Hypothalamus (tissue), 51 donors: ENCODE measurements around the gene C16orf89.

ENCODE experiments used
- DNase-seq, 51 donors: peaks; one replicate each; lab custom pipeline; 2025; lab: John Stamatoyannopoulos, UW

The C16orf89 gene

GRCh38 chr16:5010576-5011329 is 55.0 kb downstream of the C16orf89 start:
- no peak for DNase-seq

DNA sequence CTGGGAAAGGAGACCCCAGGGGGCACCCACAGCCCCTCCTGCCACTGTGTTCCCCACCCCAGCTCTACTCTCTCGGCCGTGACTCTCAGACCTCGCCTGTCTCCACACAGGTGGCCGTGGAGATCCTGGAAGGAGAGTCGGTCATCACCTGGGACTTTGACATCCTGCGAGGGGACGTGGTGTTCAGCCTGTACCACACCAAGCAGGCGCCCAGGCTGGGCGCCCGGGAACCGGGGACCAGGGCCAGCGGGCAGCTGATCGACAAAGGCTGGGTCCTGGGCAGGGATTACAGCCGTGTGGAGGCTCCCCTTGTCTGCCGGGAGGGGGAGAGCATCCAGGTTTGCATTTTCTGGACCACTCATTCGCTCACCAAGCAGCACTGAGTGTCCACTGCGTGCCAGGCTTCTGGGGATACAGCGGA is 57.4 kb downstream of the C16orf89 start:
- no peak for DNase-seq

DNA sequence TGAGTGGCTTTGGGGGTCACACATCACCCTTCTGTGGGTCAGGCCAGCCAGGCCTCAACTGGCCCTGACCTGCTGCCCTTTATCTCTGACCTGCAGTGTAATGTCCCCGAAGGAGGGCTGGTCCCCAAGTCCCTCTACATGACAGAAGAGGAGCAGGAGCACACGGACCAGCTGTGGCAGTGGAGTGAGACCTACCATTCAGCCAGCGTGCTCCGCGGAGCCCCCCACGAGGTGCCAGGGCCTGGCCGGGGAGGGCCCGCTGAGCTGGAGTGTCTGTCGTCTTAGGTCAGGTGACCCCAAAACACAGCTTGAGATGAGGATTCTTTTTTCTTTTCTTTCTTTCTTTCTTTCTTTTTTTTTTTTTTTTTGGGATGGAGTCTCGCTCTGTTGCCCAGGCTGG is 58.5 kb downstream of the C16orf89 start:
- no peak for DNase-seq

GRCh38 chr16:5006348-5007193 is 59.2 kb downstream of the C16orf89 start:
- peak in 1 of 51 donors; percentile 52 for DNase-seq

- DNase-seq, result no peak
Measured at GRCh38 chr16:5005916-5006315, 59.8 kb downstream of the C16orf89 start.

DNA sequence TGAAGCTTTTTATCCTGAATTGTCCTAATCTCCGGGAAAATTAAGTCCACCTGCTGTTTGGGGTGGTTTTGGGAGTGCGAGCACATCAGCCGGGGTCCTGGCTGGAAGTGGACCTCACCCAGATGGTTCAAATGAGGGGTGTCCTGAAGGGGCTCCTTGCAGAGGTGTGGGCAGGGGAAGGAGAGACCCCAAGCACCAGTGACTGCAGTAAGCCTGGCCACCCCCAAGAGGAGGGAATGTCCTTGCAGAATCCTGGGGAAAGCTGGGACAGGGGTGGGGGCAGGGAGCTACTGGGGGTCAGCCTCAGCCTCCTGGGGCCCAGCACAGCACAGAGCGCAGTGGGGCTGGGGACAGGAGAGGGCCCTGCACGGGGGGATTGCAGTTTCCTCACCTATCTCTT is 61.4 kb downstream of the C16orf89 start:
- no peak for DNase-seq

GRCh38 chr16:5003828-5004227 is 61.9 kb downstream of the C16orf89 start:
- no peak for DNase-seq

- DNase-seq, result no peak
Measured at GRCh38 chr16:5003211-5003610, 62.5 kb downstream of the C16orf89 start.

- no peak for DNase-seq
Measured at GRCh38 chr16:5002699-5003143, 63.0 kb downstream of the C16orf89 start.

DNA sequence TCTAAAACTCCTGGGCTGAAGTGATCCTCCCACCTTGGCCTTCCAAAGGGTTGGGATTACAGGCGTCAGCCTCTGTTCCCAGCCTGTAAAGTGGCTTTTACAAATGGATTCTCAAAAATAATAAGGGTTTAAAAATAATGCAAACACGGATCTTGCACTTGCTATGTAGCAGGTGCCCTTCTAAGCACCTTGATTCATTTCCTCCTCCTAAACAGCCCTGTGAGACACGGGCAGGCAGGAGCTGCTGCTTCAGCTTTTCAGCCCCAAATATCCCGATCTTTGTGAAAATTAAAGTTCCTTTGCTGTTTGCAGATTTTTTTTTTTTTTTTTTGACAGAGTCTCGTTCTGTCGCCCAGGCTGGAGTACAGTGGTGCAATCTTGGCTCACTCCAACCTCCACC is 63.8 kb downstream of the C16orf89 start:
- DNase-seq, result no peak

DNA sequence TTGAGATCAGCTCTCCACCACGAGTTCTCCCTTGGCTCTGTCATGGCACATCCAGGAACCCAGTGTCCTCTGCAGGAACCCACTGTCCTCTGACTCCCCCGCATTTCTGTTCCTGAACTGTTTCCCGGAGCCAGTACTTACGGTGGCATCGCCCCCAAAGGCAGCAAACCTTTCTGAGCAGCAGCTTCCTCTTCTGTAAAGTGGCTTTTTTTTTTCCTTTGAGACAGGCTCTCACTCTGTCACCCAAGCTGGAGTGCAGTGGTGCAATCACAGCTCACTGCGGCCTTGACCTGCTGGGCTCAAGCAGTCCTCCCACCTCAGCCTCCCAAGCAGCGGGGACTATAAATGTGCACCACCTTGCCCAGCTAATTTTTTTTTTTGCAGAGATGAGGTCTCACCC is 64.2 kb downstream of the C16orf89 start:
- peak in 1 of 51 donors; percentile 49 for DNase-seq

DNA sequence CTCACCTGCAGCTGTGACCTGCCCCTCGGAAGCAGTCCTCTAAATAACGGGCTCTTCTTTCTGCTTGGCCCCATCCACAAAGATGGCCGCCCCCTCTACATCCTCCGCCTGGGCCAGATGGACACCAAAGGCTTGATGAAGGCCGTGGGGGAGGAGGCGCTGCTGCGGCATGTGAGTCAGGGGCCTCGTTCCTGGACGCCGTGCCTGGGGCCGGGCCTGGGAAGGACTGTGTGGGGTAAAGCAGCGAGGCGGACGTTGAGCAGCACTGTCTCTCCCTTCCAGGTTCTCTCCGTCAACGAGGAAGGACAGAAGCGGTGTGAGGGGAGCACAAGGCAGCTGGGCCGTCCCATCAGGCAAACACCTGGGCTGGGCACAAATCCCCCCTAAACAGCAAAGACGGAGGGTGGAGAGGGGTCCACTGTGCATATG is 65.2 kb downstream of the C16orf89 start:
- DNase-seq, result no peak

DNA sequence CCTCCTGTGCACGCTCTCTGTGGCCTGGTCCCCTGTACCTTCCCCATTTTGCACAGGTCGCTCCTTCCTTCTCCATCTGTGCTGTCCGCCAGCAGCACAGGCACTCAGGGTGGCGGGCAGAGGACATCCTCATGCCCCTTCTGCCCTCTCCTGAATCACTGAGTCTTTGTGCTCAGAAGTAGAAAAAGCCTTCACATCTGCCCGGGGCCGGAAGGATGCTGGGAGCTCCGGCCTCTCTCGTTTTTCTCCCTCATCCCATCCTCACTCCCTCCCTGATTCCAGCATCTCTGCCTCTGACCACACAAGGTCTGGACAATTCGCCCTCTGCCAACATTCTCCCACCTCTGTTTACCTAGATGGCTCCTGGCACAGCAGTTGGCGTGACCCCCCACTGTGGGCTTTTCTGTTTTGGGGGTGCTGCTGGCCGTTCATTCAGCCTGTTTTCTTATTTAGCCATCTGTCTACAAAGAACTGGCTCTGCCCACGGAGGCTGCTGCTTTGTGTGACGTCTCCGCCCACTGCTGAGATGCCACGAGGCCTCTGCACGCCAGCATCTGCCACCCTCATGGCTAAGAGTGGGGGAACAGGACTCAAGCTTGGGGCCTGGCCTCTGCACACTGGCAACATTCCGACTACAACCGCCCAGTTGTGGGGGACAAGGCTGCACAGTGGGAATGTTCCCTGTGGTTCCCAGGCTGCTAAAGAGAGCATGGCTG is 70.9 kb downstream of the C16orf89 start:
- peak in 32 of 51 donors; percentile 18 to 80 (median 56) for DNase-seq
